ENCODE measurements around the gene FGF14.

DNA sequence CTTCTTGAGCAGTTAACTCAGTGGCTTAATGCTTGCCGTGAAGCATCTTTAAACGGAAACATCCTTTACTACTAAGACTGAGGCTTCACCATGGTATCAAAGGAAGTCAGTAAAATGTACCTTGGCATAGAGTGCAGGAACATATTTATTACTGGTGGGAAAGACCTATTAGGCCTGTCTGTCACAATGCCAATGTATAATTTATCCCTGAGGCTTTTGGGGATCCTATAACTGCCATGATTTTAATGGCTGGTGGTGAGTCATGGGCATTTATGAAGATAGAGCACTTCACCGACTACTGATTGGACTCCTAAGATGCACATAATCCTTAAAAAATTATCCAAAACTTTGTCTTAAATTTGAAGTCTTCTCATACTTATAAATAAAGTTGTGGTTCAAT, 79.6 kb downstream of the FGF14 start:
- TF ChIP-seq, protein P1, sequence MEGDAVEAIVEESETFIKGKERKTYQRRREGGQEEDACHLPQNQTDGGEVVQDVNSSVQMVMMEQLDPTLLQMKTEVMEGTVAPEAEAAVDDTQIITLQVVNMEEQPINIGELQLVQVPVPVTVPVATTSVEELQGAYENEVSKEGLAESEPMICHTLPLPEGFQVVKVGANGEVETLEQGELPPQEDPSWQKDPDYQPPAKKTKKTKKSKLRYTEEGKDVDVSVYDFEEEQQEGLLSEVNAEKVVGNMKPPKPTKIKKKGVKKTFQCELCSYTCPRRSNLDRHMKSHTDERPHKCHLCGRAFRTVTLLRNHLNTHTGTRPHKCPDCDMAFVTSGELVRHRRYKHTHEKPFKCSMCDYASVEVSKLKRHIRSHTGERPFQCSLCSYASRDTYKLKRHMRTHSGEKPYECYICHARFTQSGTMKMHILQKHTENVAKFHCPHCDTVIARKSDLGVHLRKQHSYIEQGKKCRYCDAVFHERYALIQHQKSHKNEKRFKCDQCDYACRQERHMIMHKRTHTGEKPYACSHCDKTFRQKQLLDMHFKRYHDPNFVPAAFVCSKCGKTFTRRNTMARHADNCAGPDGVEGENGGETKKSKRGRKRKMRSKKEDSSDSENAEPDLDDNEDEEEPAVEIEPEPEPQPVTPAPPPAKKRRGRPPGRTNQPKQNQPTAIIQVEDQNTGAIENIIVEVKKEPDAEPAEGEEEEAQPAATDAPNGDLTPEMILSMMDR (IDR thresholded peaks at IDR 0.05), result no peak
- TF ChIP-seq EP300 (IDR thresholded peaks at IDR 0.05; ENCODE audit: low read depth), result no peak
